K562 (cell line): ENCODE results near the gene ZDHHC8. TPM values are rescaled to one million over a fixed set of nuclear protein-coding genes. Genes with fewer than 3 reads are reported as not detected.

Source experiments
- CXXC5 ChIP-seq: fragments of 250-450 bp; sonication (Bioruptor Pico); IDR thresholded peaks from 2 replicates; pipeline ENCODE4 v1.8.0; 2022; ENCODE audit warnings: inconsistent platforms, mild to moderate bottlenecking, moderate library complexity
- ETV5 ChIP-seq: sonication (generic); formaldehyde crosslinking; IDR thresholded peaks from 2 replicates; pipeline ENCODE4 v1.4.0; 2020; ENCODE audit warnings: low read depth, mild to moderate bottlenecking, missing genetic modification reagents
- HMG20B ChIP-seq: fragments of 250-450 bp; sonication (Bioruptor Pico); IDR thresholded peaks from 2 replicates; pipeline ENCODE4 v1.5.0; 2021; ENCODE audit warnings: mild to moderate bottlenecking
- NFXL1 ChIP-seq: fragments of 450-650 bp; formaldehyde crosslinking; IDR thresholded peaks from 2 replicates; pipeline ENCODE4 v1.4.0; 2021; ENCODE audit warnings: mild to moderate bottlenecking
- PCBP1 ChIP-seq: fragments of 200-400 bp; formaldehyde crosslinking; IDR thresholded peaks from 2 replicates; pipeline ENCODE4 v1.6.1; 2018; ENCODE audit warnings: mild to moderate bottlenecking, low read depth, low read length; ENCODE audit not compliant: poor library complexity, severe bottlenecking
- RBM15 ChIP-seq: fragments of 200-400 bp; formaldehyde crosslinking; IDR thresholded peaks from 2 replicates; pipeline ENCODE4 v1.6.1; 2018; ENCODE audit warnings: mild to moderate bottlenecking, low read length, moderate library complexity; ENCODE audit not compliant: insufficient read depth
- SP1 ChIP-seq: sonication (generic); formaldehyde crosslinking; IDR thresholded peaks from 2 replicates; pipeline ENCODE4 v1.8.1; 2022; ENCODE audit warnings: mild to moderate bottlenecking, missing genetic modification reagents
- ZNF184 ChIP-seq: sonication (generic); formaldehyde crosslinking; IDR thresholded peaks from 2 replicates; pipeline ENCODE4 v1.5.0; 2020; ENCODE audit warnings: missing genetic modification reagents
- ZNF354B ChIP-seq: fragments of 250-450 bp; sonication (Bioruptor Pico); IDR thresholded peaks from 2 replicates; pipeline ENCODE4 v1.4.0; 2020
- ZNF766 ChIP-seq: fragments of 200-800 bp; sonication (Bioruptor generic); conservative IDR thresholded peaks from 2 replicates; pipeline ENCODE4 v1.6.1; 2016; ENCODE audit warnings: missing genetic modification characterization, missing compliant biosample characterization
- polyA plus RNA-seq, 8 experiments: library from polyadenylated mRNA; depleted of rRNA in 4 of 8; stranded (reverse) in 5 of 8; unstranded in 3 of 8; fragments of >200 nt; fragmentation: Nextera tagmentation in 2 of 8; fragmentation: Illumina TruSeq in 1 of 8; extraction: Ambion mirVana in 2 of 8; extraction: Trizol in 1 of 8; gene quantifications; 2 replicates each; pipeline versions ENCODE4 v1.2.1 to v1.2.3, GENCODE V29; 2011 to 2014; ENCODE audit warnings: inconsistent platforms in 1 of 8, missing spikeins in 1 of 8
- total RNA-seq, 7 experiments: library from RNA; depleted of rRNA in 6 of 7; stranded (reverse); fragments of >200 nt in 6 of 7; fragmentation: Illumina TruSeq in 2 of 7; extraction: Trizol in 2 of 7; gene quantifications; 2 replicates each; pipeline versions ENCODE4 v1.2.1 to v1.2.3, GENCODE V29; 2011 to 2021; ENCODE audit warnings: low replicate concordance in 1 of 7
- TF ChIP-seq, protein P1 (sequence below): fragments of 250-450 bp; sonication (Bioruptor Pico); IDR thresholded peaks from 2 replicates; pipeline ENCODE4 v1.4.0; 2020; ENCODE audit warnings: borderline replicate concordance
- TF ChIP-seq, protein P2 (sequence below): fragments of 250-450 bp; sonication (Bioruptor Pico); IDR thresholded peaks from 2 replicates; pipeline ENCODE4 v1.8.0; 2022; ENCODE audit warnings: moderate library complexity, mild to moderate bottlenecking, inconsistent platforms
- TF ChIP-seq, protein P3 (sequence below): fragments of 250-450 bp; sonication (Bioruptor Pico); IDR thresholded peaks from 2 replicates; pipeline ENCODE4 v1.8.0; 2021; ENCODE audit warnings: mild to moderate bottlenecking, moderate library complexity
- TF ChIP-seq, protein P4 (sequence below): sonication (generic); formaldehyde crosslinking; IDR thresholded peaks from 2 replicates; pipeline ENCODE4 v1.8.1; 2023; ENCODE audit warnings: mild to moderate bottlenecking, missing genetic modification reagents
- TF ChIP-seq, protein P5 (sequence below): fragments of 450-650 bp; formaldehyde crosslinking; IDR thresholded peaks from 2 replicates; pipeline ENCODE4 v1.4.0; 2022; ENCODE audit warnings: mild to moderate bottlenecking, moderate library complexity
- TF ChIP-seq, protein P6 (sequence below): fragments of 450-650 bp; formaldehyde crosslinking; IDR thresholded peaks from 2 replicates; pipeline ENCODE4 v1.4.0; 2022; ENCODE audit warnings: missing genetic modification characterization

ZDHHC8 gene
- total and polyA plus RNA-seq, 9 of the 15 experiments (the other 6 are each of a cell fraction or from before 2014, with no cell fraction given): 0.04 to 109 (median 16.4) TPM

DNA sequence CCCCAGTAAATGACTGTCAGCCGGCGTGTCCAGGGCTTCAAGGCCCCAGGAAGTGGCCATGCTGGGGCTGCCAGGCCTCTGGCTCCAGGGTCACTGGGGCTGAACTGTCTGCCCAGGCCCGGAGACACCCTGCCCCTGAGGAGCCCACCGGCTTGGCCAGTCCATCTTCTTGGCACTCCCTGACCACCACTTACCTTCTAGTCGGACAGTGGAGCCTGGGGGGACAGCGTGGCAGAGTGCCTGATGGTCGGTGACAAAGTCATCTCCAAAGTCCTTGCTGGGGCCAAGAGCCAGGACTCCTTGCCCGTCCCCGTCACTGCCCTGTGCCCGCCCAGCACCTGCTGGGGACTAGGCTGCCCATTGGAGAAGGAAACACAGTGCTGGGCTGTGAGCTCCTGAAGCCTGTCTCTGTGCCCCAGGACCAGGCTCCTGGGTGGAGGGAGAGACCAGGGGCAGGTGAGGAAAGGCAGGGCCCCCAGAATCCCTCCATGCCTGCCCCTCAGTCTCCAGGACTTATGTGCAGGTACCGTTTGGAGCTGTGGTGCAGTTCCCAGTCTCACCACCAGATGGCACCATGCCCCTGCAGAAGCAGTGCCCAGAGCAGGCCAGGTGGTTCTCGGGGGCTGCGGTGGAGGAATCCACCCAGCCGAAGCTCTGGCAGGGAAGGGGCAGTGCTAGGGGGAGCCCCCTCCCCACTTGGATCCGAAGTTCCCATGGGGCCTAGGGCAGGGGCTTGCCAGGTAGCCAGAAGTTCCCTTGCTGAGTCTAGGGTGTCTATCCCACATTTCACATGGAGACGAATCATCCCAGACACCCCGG, 25.2 kb downstream of the ZDHHC8 start (continued):
- TF ChIP-seq PCBP1 (no peak), CXXC5 (CRISPR knock-in tag) (peak; percentile 51), RBM15 (no peak), ZNF354B (CRISPR knock-in tag) (no peak), ETV5 (CRISPR knock-in tag) (no peak; the same call in 1 of the 2 replicates), ZNF766 (CRISPR knock-in tag) (no peak), NFXL1 (CRISPR knock-in tag) (no peak), SP1 (CRISPR knock-in tag) (peak; percentile 76), HMG20B (CRISPR knock-in tag) (no peak), ZNF184 (peak; percentile 49; the same call in 1 of the 2 replicates)
- TF ChIP-seq, protein P1, sequence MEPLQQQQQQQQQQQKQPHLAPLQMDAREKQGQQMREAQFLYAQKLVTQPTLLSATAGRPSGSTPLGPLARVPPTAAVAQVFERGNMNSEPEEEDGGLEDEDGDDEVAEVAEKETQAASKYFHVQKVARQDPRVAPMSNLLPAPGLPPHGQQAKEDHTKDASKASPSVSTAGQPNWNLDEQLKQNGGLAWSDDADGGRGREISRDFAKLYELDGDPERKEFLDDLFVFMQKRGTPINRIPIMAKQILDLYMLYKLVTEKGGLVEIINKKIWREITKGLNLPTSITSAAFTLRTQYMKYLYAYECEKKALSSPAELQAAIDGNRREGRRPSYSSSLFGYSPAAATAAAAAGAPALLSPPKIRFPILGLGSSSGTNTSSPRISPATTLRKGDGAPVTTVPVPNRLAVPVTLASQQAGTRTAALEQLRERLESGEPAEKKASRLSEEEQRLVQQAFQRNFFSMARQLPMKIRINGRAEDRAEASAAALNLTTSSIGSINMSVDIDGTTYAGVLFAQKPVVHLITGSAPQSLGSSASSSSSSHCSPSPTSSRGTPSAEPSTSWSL (CRISPR knock-in tag): peak; percentile 66; the same call in 1 of the 2 replicates
- TF ChIP-seq, protein P2, sequence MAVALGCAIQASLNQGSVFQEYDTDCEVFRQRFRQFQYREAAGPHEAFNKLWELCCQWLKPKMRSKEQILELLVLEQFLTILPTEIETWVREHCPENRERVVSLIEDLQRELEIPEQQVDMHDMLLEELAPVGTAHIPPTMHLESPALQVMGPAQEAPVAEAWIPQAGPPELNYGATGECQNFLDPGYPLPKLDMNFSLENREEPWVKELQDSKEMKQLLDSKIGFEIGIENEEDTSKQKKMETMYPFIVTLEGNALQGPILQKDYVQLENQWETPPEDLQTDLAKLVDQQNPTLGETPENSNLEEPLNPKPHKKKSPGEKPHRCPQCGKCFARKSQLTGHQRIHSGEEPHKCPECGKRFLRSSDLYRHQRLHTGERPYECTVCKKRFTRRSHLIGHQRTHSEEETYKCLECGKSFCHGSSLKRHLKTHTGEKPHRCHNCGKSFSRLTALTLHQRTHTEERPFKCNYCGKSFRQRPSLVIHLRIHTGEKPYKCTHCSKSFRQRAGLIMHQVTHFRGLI: no peak
- TF ChIP-seq, protein P3, sequence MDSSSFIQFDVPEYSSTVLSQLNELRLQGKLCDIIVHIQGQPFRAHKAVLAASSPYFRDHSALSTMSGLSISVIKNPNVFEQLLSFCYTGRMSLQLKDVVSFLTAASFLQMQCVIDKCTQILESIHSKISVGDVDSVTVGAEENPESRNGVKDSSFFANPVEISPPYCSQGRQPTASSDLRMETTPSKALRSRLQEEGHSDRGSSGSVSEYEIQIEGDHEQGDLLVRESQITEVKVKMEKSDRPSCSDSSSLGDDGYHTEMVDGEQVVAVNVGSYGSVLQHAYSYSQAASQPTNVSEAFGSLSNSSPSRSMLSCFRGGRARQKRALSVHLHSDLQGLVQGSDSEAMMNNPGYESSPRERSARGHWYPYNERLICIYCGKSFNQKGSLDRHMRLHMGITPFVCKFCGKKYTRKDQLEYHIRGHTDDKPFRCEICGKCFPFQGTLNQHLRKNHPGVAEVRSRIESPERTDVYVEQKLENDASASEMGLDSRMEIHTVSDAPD (CRISPR knock-in tag): no peak
- TF ChIP-seq, protein P4, sequence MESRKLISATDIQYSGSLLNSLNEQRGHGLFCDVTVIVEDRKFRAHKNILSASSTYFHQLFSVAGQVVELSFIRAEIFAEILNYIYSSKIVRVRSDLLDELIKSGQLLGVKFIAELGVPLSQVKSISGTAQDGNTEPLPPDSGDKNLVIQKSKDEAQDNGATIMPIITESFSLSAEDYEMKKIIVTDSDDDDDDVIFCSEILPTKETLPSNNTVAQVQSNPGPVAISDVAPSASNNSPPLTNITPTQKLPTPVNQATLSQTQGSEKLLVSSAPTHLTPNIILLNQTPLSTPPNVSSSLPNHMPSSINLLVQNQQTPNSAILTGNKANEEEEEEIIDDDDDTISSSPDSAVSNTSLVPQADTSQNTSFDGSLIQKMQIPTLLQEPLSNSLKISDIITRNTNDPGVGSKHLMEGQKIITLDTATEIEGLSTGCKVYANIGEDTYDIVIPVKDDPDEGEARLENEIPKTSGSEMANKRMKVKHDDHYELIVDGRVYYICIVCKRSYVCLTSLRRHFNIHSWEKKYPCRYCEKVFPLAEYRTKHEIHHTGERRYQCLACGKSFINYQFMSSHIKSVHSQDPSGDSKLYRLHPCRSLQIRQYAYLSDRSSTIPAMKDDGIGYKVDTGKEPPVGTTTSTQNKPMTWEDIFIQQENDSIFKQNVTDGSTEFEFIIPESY (CRISPR knock-in tag): no peak
- TF ChIP-seq, protein P5, sequence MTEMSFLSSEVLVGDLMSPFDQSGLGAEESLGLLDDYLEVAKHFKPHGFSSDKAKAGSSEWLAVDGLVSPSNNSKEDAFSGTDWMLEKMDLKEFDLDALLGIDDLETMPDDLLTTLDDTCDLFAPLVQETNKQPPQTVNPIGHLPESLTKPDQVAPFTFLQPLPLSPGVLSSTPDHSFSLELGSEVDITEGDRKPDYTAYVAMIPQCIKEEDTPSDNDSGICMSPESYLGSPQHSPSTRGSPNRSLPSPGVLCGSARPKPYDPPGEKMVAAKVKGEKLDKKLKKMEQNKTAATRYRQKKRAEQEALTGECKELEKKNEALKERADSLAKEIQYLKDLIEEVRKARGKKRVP: peak; percentile 49; the same call in 1 of the 2 replicates
- TF ChIP-seq, protein P6, sequence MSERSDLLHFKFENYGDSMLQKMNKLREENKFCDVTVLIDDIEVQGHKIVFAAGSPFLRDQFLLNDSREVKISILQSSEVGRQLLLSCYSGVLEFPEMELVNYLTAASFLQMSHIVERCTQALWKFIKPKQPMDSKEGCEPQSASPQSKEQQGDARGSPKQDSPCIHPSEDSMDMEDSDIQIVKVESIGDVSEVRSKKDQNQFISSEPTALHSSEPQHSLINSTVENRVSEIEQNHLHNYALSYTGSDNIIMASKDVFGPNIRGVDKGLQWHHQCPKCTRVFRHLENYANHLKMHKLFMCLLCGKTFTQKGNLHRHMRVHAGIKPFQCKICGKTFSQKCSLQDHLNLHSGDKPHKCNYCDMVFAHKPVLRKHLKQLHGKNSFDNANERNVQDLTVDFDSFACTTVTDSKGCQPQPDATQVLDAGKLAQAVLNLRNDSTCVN: peak; percentile 88; the same call in 1 of the 2 replicates
